GM23338 (cell line): Measurements from ENCODE around the gene CHST15.

Source experiments
- CTCF ChIP-seq, 2 experiments: fragments of 200-600 bp in 1 of 2; sonication (generic) in 1 of 2; conservative IDR thresholded peaks; 2 replicates each; pipeline versions ENCODE4 v1.5.1 to v1.6.1; 2016 to 2017; ENCODE audit warnings: antibody characterized with exemption in 2 of 2, low read depth in 2 of 2, mild to moderate bottlenecking in 2 of 2, moderate library complexity in 1 of 2
- EZH2phosphoT487 ChIP-seq: fragments of 200-600 bp; sonication (generic); IDR thresholded peaks from one replicate; pipeline ENCODE4 v1.8.1; 2018; ENCODE audit warnings: antibody characterized with exemption; ENCODE audit not compliant: unreplicated experiment
- REST ChIP-seq: IDR thresholded peaks from one replicate; pipeline ENCODE4 v1.6.1; 2018; ENCODE audit warnings: antibody characterized with exemption; ENCODE audit not compliant: unreplicated experiment

DNA sequence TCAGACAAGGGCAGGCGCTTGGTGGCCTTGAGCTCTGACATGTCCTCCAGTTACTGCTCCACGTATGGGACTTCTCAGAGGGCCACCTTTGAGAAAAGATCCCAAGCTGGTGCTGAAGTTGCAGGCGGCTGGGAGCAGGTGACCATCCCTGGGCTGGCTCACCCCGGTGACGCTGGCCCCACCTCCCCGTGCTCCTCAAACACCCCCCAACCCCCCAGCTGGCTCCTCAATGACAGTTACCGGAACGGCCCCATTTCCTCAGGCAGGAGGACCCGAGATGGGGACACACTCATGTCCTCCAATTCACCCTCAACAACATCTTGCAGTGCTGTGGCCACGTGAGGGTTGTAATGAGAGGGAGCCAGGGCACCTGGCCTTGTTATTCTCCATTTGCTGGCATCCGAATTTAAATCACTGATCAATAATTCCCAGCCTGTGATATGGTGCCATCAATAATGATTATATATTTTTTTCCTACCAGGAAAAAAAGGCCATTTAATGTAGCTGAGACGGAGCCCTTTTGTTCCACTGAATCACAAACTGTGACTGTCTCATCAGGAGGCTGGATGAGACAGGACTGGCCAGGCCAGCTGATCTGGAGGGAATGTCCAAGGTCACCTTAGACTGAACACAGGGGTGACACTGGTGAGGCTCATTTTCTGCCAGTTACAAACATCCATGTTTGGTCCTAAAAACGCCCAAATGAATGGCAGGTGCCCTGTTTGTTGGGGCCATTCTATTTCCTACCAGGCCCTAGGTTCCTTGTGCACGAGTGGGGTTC is 64.5 kb downstream of the CHST15 start:
- TF ChIP-seq CTCF (conservative IDR thresholded peaks at IDR 0.05; ENCODE audit: low read depth in 2 of 2) (no peak), EZH2phosphoT487 (no peak), REST (no peak)
